ENCODE results near the gene TEX52.
"Not testable (repeated sequence)": the region's sequence is repeated elsewhere in the genome, so short reads cannot be mapped to it uniquely, and the experiment has no call there.

The TEX52 gene

GRCh38 chr12:2864198-2864597 is 7.4 kb upstream of the TEX52 start:
- no peak for DNase-seq (ENCODE audit: low spot score)

- not testable (repeated sequence) for DNase-seq (ENCODE audit: low spot score)
Measured at GRCh38 chr12:2863402-2863801, 6.6 kb upstream of the TEX52 start.

DNA sequence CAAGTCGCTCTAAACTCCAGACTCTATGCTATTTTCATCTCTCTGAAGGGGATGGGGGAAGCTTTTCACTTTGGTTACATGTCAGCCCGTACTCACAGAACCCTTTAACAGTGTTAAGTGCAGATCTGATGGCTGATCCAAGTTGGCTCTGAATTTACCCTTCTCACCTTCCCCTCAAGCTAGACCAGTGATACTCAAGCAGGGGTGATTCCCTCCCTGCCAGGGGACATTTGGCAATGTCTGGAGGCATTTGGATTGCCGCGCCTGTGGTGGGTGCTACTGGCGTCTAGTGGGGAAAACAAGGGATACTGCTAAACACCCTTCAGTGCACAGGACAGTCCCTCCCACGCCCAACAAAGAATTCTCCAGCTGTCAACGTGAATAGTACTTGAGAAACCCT is 6.0 kb upstream of the TEX52 start:
- no peak for DNase-seq (ENCODE audit: low spot score)

- DNase-seq (ENCODE audit: low spot score): no peak
Measured at GRCh38 chr12:2860170-2860569, 3.3 kb upstream of the TEX52 start.

GRCh38 chr12:2858944-2859421 is 2.1 kb upstream of the TEX52 start:
- DNase-seq (ENCODE audit: low spot score): no peak

GRCh38 chr12:2858334-2858733 is 1.5 kb upstream of the TEX52 start:
- DNase-seq (ENCODE audit: low spot score): no peak

DNA sequence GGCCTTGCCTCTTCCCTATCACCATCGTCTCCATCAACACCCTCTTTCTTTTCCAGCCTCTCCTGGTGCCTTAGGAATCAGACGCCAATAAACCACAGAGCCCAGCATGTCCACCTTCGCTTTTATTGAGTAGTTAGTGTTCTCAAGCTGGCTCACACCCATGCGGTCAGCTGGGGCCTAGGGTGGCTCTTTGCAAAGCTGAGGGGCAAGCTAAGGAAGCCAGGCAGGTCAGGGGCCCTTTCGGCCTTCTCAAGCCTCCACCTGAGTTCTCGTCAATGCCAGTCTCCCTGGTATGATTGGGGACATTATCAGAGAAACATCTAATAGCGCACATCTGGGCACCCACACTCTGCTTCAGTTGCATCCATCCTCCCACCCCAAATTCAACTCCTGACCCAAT is 737 bp upstream of the TEX52 start:
- no peak for DNase-seq (ENCODE audit: low spot score)

GRCh38 chr12:2856051-2856450 is 788 bp downstream of the TEX52 start:
- no peak for DNase-seq (ENCODE audit: low spot score)

DNA sequence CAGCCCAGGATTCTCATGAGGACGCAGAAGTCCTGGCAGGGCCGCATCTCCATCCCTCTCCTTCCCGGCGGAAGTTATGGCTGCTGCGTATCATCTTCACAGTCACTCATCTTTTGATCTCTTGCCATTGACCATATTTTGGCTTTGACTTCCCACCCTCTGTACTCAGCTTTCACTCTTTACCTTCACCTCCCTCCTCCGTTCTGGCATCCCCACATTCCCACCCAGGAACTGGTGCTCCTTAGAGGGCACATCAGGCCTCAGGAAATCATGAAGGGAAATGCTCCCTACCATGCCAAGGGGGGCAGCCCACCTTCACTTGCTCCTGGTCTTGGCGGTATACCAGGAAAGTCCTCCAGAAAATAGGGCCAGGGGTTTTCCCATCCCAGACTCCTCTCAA is 1.3 kb downstream of the TEX52 start:
- no peak for DNase-seq (ENCODE audit: low spot score)

- DNase-seq (ENCODE audit: low spot score): no peak
Measured at GRCh38 chr12:2854669-2855453, 2.0 kb downstream of the TEX52 start.

DNA sequence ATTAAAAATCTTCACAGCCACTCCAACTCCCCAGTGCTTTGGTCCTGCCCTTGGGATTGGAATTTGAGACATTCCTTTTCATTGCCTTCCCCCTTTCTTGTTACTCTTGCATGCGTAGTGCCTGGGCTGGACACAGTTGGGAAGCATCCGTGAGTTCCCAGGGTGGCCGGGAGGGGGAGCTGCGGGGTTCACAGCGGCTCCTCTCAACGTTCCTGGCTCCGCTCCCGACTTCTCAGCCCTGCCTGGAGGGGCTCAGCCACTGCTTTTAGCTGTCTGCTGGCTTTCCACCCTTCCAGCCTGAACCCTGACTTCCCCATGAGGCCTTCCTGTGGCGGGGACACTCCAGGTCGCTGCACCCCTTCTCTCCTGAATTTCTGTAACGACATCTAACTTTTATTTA is 3.2 kb downstream of the TEX52 start:
- DNase-seq (ENCODE audit: low spot score): peak; percentile 92

DNA sequence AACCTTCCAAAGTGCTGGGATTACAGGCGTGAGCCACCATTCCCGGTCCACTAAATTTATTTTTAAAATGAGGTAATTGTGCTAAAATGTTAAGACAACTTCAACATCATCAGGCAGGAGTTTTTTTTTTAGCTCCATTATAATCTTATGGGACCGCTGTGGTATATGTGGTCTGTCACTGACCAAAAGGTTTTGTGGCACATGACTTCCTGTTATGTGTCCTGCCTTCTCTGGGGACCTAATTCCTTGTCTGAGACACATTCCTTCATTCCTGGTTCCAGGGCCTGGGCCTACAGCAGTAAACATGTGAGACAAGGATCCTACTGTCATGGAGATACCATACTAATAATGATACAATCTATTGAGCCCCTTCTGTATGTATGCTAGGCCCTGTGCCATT is 4.9 kb downstream of the TEX52 start:
- DNase-seq (ENCODE audit: low spot score): no peak

GRCh38 chr12:2845280-2845679 is 11.6 kb downstream of the TEX52 start:
- peak; percentile 56 for DNase-seq (ENCODE audit: low spot score)

DNA sequence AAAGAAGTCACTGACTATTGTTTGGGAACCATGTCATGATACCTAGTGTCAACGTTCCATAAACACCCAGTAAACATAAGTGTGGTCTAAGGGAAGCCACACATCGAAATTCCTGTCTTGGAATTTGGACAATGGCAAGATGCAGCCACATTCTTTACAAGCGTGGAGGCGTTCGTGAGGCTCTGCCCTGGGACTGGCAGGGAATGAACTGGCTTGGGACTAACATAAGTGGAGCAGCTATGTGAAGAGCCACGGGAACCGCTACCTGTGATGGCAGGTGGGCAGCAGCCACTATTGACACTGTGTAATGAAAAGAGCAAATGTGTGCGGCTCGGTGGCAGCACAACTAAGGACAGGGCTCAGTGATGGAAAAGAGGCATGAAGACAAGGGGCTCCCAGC is 12.1 kb downstream of the TEX52 start:
- peak; percentile 29 for DNase-seq (ENCODE audit: low spot score)

DNA sequence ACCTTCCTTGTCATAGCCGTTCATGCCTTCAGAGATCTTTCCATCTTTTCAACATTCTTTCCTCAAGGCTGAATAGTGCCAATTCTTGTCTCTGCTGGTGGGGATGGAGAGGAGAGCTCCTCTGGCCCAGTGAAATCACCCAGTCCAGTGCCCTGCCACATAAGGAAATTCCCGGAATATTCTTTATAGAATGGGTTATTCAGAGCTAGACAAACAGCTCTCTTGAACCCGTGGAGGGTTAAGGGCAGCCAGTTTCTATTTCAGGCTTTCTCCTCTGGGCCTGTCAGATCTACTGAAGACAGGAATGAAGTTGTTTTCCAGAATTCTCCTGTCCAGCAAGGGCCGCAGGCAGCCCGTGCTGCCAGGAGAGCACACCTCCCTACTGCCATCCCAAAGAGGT is 13.9 kb downstream of the TEX52 start:
- no peak for DNase-seq (ENCODE audit: low spot score)

GRCh38 chr12:2841056-2841650 is 15.7 kb downstream of the TEX52 start:
- DNase-seq (ENCODE audit: low spot score): no peak

GRCh38 chr12:2836574-2836973 is 20.3 kb downstream of the TEX52 start:
- DNase-seq (ENCODE audit: low spot score): no peak

DNA sequence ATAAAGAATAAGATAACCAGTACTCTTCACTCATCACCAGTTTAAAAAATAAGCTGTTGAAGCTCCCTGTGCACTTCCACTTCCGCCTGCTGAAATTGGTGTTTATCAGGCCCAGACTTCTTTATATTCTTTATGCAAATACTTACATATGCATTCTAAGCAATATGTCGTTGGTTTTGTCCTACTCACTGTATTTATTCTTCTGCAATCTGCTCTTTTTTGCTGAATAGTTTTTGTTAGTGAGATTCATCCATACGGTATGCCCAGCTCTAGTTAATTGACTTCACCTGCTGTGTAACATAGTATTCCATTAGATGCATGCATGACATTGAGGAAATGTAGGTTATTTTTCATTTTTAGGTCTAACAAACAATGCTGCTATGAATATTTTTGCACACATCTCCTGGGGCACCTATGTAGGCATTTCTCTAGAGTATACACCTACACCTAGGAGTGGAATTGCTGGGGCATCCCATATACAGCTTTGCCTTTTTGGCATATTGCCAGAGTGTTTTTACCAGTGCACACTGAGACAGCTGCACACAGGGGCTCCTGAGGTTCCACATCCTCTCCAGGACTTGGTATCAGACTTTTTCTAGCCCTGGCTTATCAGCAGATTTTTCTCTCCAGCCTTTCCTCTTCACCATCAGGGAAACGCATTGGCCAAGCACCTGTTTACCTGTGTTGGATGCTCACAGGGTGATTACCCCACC is 21.0 kb downstream of the TEX52 start:
- DNase-seq (ENCODE audit: low spot score): no peak

- DNase-seq (ENCODE audit: low spot score): peak; percentile 55
Measured at GRCh38 chr12:2834581-2835491, 22.0 kb downstream of the TEX52 start, which contains the start of gene NRIP2. TSS of gene NRIP2 (minus strand) at chr12:2835035. CDS start at chr12:2834983, 52 bp downstream.

GRCh38 chr12:2833810-2834209 is 23.0 kb downstream of the TEX52 start:
- no peak for DNase-seq (ENCODE audit: low spot score)

DNA sequence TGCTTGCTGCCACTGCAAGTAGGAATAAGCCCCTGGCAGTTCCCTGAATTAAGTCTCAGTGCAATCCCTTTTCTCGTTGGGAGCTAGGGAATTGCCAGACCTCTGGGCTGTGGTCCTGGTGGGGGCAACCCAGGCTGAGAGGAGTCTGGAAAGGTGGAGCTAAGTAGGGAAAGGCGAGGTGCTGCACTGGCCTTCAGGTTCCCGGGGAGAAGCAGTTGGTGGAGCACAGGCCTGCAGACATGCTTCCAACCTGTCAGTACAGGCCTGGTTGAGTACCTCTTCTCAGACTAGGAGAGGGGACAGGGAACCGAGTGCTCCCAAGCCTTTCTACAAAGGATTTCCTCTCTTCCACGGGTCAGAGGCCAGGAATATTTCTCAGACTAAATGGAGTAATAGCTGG is 23.5 kb downstream of the TEX52 start:
- no peak for DNase-seq (ENCODE audit: low spot score)

- no peak for DNase-seq (ENCODE audit: low spot score)
Measured at GRCh38 chr12:2832550-2833127, 24.2 kb downstream of the TEX52 start.
